ENCODE results near the gene LARP1. TPM values are rescaled to one million over a fixed set of nuclear protein-coding genes. Genes with fewer than 3 reads are reported as not detected.

LARP1 gene
- total RNA-seq, 1 donor from 2014 or later, result 243 TPM

DNA sequence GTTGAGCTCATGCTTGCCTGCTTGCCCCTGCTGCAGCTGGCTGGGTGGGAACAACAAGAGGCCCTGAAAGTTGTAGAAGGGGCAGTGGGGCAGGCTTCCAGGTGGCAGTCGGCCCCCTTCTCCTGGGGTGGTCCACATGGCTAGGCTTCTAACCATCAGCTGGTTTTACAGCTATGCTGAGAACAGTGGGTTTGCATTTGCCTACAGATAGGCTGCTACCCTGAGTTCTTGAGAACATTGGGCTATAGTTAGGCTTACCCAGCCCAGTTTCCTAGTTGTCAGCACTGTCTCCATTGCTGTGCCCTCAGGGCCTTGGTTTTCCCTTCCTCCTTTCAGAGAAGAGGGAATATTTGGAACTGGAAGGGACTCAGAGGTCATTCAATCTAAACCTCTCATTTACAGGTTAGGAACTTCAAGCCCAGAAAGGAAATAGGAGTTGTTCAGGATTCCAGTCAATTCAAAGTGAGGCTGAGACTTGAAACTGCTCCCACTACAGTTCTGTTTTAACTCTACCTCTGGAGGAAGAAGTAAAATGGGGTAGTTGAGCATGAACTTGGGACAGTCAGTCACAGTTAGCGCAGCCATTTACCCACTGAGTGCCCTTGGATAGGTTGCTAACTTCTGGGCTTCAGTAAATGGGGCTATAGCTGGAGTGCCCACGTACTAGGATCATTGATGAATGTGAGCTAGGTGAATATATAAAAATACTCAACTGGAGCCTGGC is 11.5 kb downstream of the LARP1 start:
- H3K27ac Mint-ChIP-seq (ENCODE audit: unreplicated experiment), result no peak overlapping the region
- no peak overlapping the region for H3K4me2 ChIP-seq (ENCODE audit: low read length)
- no peaks in the 10 kb centered on the region for H3K9me3 ChIP-seq (ENCODE audit: insufficient read depth, low read depth, low read length)
- H3K27me3 ChIP-seq (ENCODE audit: insufficient read depth, low read length), result no peaks in the 10 kb centered on the region
- no peak overlapping the region for H2AFZ ChIP-seq (ENCODE audit: low read depth, low read length)
- H3K27me3 Mint-ChIP-seq (ENCODE audit: low read depth, unreplicated experiment), result no peaks in the 10 kb centered on the region
- no peaks in the 10 kb centered on the region for H3K36me3 ChIP-seq (ENCODE audit: insufficient read depth, low read length)
- no peak overlapping the region for H3K4me3 Mint-ChIP-seq (ENCODE audit: unreplicated experiment)
- peaks cover 98% of the 10 kb centered on the region for H3K79me2 ChIP-seq (ENCODE audit: insufficient read depth, low read length)
- peaks cover 98% of the 10 kb centered on the region for H4K20me1 ChIP-seq (ENCODE audit: insufficient read depth, low read length)
- H3K27ac ChIP-seq (ENCODE audit: low read depth, low read length), result no peak overlapping the region
- H3K4me1 ChIP-seq (ENCODE audit: insufficient read depth, low read length), result peaks cover 19% of the 10 kb centered on the region
- H3K36me3 Mint-ChIP-seq (ENCODE audit: low read depth, unreplicated experiment), result peaks cover 2% of the 10 kb centered on the region
- H3K9me3 Mint-ChIP-seq (ENCODE audit: unreplicated experiment), result no peaks in the 10 kb centered on the region
- TF ChIP-seq EZH2 (IDR thresholded peaks at IDR 0.05; ENCODE audit: insufficient read depth, low read length), result no peak
- no peak for TF ChIP-seq CTCF (IDR thresholded peaks at IDR 0.05; ENCODE audit: insufficient read depth, low read depth, low read length)
- peaks cover 47% of the 10 kb centered on the region for H3K4me1 Mint-ChIP-seq (ENCODE audit: low read depth, unreplicated experiment)
- H3K4me3 ChIP-seq (ENCODE audit: insufficient read depth, low read depth, low read length), result no peak overlapping the region
- H3K9ac ChIP-seq (ENCODE audit: low read length), result no peak overlapping the region
- no peak for DNase-seq (ENCODE audit: low read depth)
- no peak for FAIRE-seq

GRCh38 chr5:154767576-154767975 is 12.4 kb downstream of the LARP1 start:
- H3K36me3 Mint-ChIP-seq (ENCODE audit: low read depth, unreplicated experiment), result peaks cover 2% of the 10 kb centered on the region
- no peak overlapping the region for H2AFZ ChIP-seq (ENCODE audit: low read depth, low read length)

More at GRCh38 chr5:154767576-154767975, 12.4 kb downstream of the LARP1 start:
- H3K4me3 Mint-ChIP-seq (ENCODE audit: unreplicated experiment), result peak overlapping the region; percentile 37
- H3K4me1 Mint-ChIP-seq (ENCODE audit: low read depth, unreplicated experiment), result peaks cover 46% of the 10 kb centered on the region
- H3K79me2 ChIP-seq (ENCODE audit: insufficient read depth, low read length), result peaks cover 98% of the 10 kb centered on the region
- H3K27me3 ChIP-seq (ENCODE audit: insufficient read depth, low read length), result no peaks in the 10 kb centered on the region
- H4K20me1 ChIP-seq (ENCODE audit: insufficient read depth, low read length), result peaks cover 97% of the 10 kb centered on the region
- H3K9me3 Mint-ChIP-seq (ENCODE audit: unreplicated experiment), result no peaks in the 10 kb centered on the region
- no peaks in the 10 kb centered on the region for H3K27me3 Mint-ChIP-seq (ENCODE audit: low read depth, unreplicated experiment)
- no peak overlapping the region for H3K4me2 ChIP-seq (ENCODE audit: low read length)
- no peaks in the 10 kb centered on the region for H3K36me3 ChIP-seq (ENCODE audit: insufficient read depth, low read length)
- peaks cover 24% of the 10 kb centered on the region for H3K4me1 ChIP-seq (ENCODE audit: insufficient read depth, low read length)
- no peak overlapping the region for H3K27ac ChIP-seq (ENCODE audit: low read depth, low read length)
- H3K27ac Mint-ChIP-seq (ENCODE audit: unreplicated experiment), result no peak overlapping the region
- H3K9me3 ChIP-seq (ENCODE audit: insufficient read depth, low read depth, low read length), result no peaks in the 10 kb centered on the region
- H3K4me3 ChIP-seq (ENCODE audit: insufficient read depth, low read depth, low read length), result no peak overlapping the region
- no peak for DNase-seq (ENCODE audit: low read depth)
- no peak for FAIRE-seq
- TF ChIP-seq EZH2 (IDR thresholded peaks at IDR 0.05; ENCODE audit: insufficient read depth, low read length), result no peak
- no peak for TF ChIP-seq CTCF (IDR thresholded peaks at IDR 0.05; ENCODE audit: insufficient read depth, low read depth, low read length)
- no peak overlapping the region for H3K9ac ChIP-seq (ENCODE audit: low read length)

All from astrocyte (in vitro differentiated cells and primary cell).